H1 (cell line): ENCODE results near the gene ANKIB1. TPM values are rescaled to one million over a fixed set of nuclear protein-coding genes. Genes with fewer than 3 reads are reported as not detected.

Source experiments
- CTCF ChIA-PET: fragments of 300-600 bp; sonication (Branson Sonifier 250); formaldehyde crosslinking; loops from one replicate; lab custom pipeline; 2021; ENCODE audit not compliant: partially characterized antibody; lab: Charles Lee
- POLR2A ChIA-PET: fragments of 300-600 bp; sonication (Branson Sonifier 250); formaldehyde crosslinking; loops from one replicate; lab custom pipeline; 2021; ENCODE audit warnings: inconsistent platforms; ENCODE audit not compliant: partially characterized antibody; lab: Charles Lee
- DNase-seq, 2 experiments: peaks; one replicate each; pipeline versions ENCODE4 v3.0.0 to v3.0.0-alpha.2; 2010 to 2022; ENCODE audit warnings: low spot score in 2 of 2, low read depth in 1 of 2, mixed read lengths in 1 of 2
- FAIRE-seq: peaks from 2 replicates; lab custom pipeline; 2011; peaks lifted over from hg19 to GRCh38; lab: Jason Lieb, UNC
- H2AFZ ChIP-seq: 2 replicates; pipeline ENCODE4 v1.8.1; 2012; ENCODE audit warnings: low read length, inconsistent platforms
- H2AK5ac ChIP-seq: 2 replicates; pipeline ENCODE4 v1.6.1; 2013; ENCODE audit warnings: low read depth, low read length
- H2BK120ac ChIP-seq: replicated peaks from 2 replicates; pipeline ENCODE3; 2013; ENCODE audit warnings: low read depth, low read length, inconsistent platforms
- H2BK12ac ChIP-seq: 2 replicates; pipeline ENCODE4 v1.6.1; 2013; ENCODE audit warnings: low read depth, low read length
- H2BK15ac ChIP-seq: 2 replicates; pipeline ENCODE4 v1.6.1; 2013; ENCODE audit warnings: low read length
- H2BK20ac ChIP-seq: 2 replicates; pipeline ENCODE4 v1.6.1; 2013; ENCODE audit warnings: low read length
- H2BK5ac ChIP-seq: 2 replicates; pipeline ENCODE4 v1.6.1; 2013; ENCODE audit warnings: low read depth, low read length
- H3K14ac ChIP-seq: 2 replicates; pipeline ENCODE4 v1.6.1; 2013; ENCODE audit warnings: inconsistent platforms; ENCODE audit not compliant: insufficient read length
- H3K18ac ChIP-seq: 2 replicates; pipeline ENCODE4 v1.6.1; 2013; ENCODE audit warnings: low read length; ENCODE audit errors: extremely low read depth
- H3K23ac ChIP-seq: 2 replicates; pipeline ENCODE4 v1.6.1; 2013; ENCODE audit warnings: inconsistent platforms; ENCODE audit not compliant: insufficient read length
- H3K23me2 ChIP-seq: 2 replicates; pipeline ENCODE4 v1.6.1; 2013; ENCODE audit warnings: low read depth, low read length
- H3K27ac ChIP-seq: 2 replicates; pipeline ENCODE4 v1.6.1; 2011; ENCODE audit warnings: low read depth, low read length, inconsistent platforms
- H3K27me3 ChIP-seq, 4 experiments: replicated peaks in 1 of 4; 1 replicate in 1 of 4; 2 replicates in 3 of 4; pipeline versions ENCODE4 v1.6.1 to v1.8.1; 2011 to 2013; ENCODE audit warnings: low read length in 3 of 4, mild to moderate bottlenecking in 3 of 4, inconsistent platforms in 2 of 4, mixed read lengths in 2 of 4, moderate library complexity in 1 of 4; ENCODE audit not compliant: control insufficient read depth in 3 of 4, insufficient read depth in 3 of 4; ENCODE audit errors: extremely low read depth in 1 of 4
- H3K36me3 ChIP-seq, 4 experiments: 2 replicates each; pipeline versions ENCODE4 v1.6.1 to v1.8.1; 2011 to 2013; ENCODE audit warnings: mild to moderate bottlenecking in 4 of 4, low read length in 3 of 4, moderate library complexity in 2 of 4, control low read depth in 1 of 4, inconsistent platforms in 1 of 4; ENCODE audit not compliant: insufficient read depth in 4 of 4, control insufficient read depth in 2 of 4
- H3K4ac ChIP-seq: replicated peaks from 2 replicates; pipeline ENCODE3; 2013; ENCODE audit warnings: low read length, low read depth, mixed read lengths, inconsistent platforms; ENCODE audit not compliant: insufficient read length
- H3K4me1 ChIP-seq, 4 experiments: replicated peaks in 1 of 4; 1 replicate in 1 of 4; 2 replicates in 3 of 4; pipeline versions ENCODE4 v1.6.1 to v1.8.1; 2011 to 2013; ENCODE audit warnings: low read length in 3 of 4, inconsistent platforms in 2 of 4, mixed read lengths in 1 of 4; ENCODE audit not compliant: insufficient read depth in 4 of 4, control insufficient read depth in 3 of 4
- H3K4me2 ChIP-seq, 2 experiments: 2 replicates each; pipeline versions ENCODE4 v1.6.1 to v1.8.1; 2011 to 2013; ENCODE audit warnings: low read depth in 2 of 2, low read length in 2 of 2, control low read depth in 1 of 2, inconsistent platforms in 1 of 2, mild to moderate bottlenecking in 1 of 2; ENCODE audit not compliant: insufficient read depth in 1 of 2
- H3K4me3 ChIP-seq, 4 experiments: fragments of 200-600, 300-600 bp in 1 of 4; sonication (generic), shearing (Covaris generic), sonication (Bioruptor Twin) in 1 of 4; 2 replicates each; pipeline versions ENCODE4 v1.5.1 to v1.8.1; 2011 to 2016; ENCODE audit warnings: low read length in 4 of 4, low read depth in 3 of 4, control low read depth in 2 of 4, inconsistent platforms in 2 of 4, mild to moderate bottlenecking in 2 of 4, mixed read lengths in 1 of 4, moderate library complexity in 1 of 4; ENCODE audit not compliant: insufficient read depth in 2 of 4; ENCODE audit errors: extremely low read depth in 1 of 4
- H3K56ac ChIP-seq: replicated peaks from 2 replicates; pipeline ENCODE3; 2013; ENCODE audit warnings: low read depth, mild to moderate bottlenecking, mixed read lengths, low read length, inconsistent platforms; ENCODE audit not compliant: insufficient read length
- H3K79me1 ChIP-seq: 2 replicates; pipeline ENCODE4 v1.6.1; 2013; ENCODE audit warnings: low read depth, low read length, control low read depth
- H3K79me2 ChIP-seq, 2 experiments: 2 replicates each; pipeline versions ENCODE4 v1.6.1 to v1.8.1; 2012 to 2013; ENCODE audit warnings: low read length in 2 of 2, mild to moderate bottlenecking in 2 of 2, inconsistent platforms in 1 of 2; ENCODE audit not compliant: insufficient read depth in 2 of 2, control insufficient read depth in 1 of 2
- H3K9ac ChIP-seq, 4 experiments: replicated peaks in 1 of 4; 1 replicate in 1 of 4; 2 replicates in 3 of 4; pipeline versions ENCODE4 v1.6.1 to v1.8.1; 2011 to 2013; ENCODE audit warnings: low read depth in 3 of 4, low read length in 3 of 4, control low read depth in 2 of 4, mild to moderate bottlenecking in 2 of 4, moderate library complexity in 2 of 4, inconsistent platforms in 1 of 4; ENCODE audit errors: extremely low read depth in 1 of 4
- H3K9me3 ChIP-seq, 2 experiments: 2 replicates each; pipeline versions ENCODE4 v1.6.1 to v1.8.1; 2012 to 2013; ENCODE audit warnings: mild to moderate bottlenecking in 2 of 2, moderate library complexity in 2 of 2, control low read depth in 1 of 2, inconsistent platforms in 1 of 2, low read depth in 1 of 2, low read length in 1 of 2, mixed read lengths in 1 of 2; ENCODE audit not compliant: insufficient read depth in 2 of 2
- H4K20me1 ChIP-seq, 2 experiments: replicated peaks in 1 of 2; 2 replicates each; pipeline versions ENCODE3 to v1.8.1; 2011 to 2013; ENCODE audit warnings: inconsistent platforms in 2 of 2, low read length in 2 of 2, mild to moderate bottlenecking in 1 of 2; ENCODE audit not compliant: insufficient read depth in 2 of 2, control insufficient read depth in 1 of 2
- H4K5ac ChIP-seq: 2 replicates; pipeline ENCODE4 v1.6.1; 2013; ENCODE audit warnings: low read length, low read depth, mixed read lengths, inconsistent platforms; ENCODE audit not compliant: insufficient read length
- H4K8ac ChIP-seq: 2 replicates; pipeline ENCODE4 v1.8.0; 2013; ENCODE audit warnings: mild to moderate bottlenecking, moderate library complexity, low read length, inconsistent platforms; ENCODE audit not compliant: insufficient read depth; ENCODE audit errors: extremely low read depth
- H4K91ac ChIP-seq: replicated peaks from 2 replicates; pipeline ENCODE3; 2013; ENCODE audit warnings: low read length, mixed read lengths, inconsistent platforms; ENCODE audit not compliant: insufficient read length
- KDM1A ChIP-seq: fragments of 200-600, 300-600 bp; sonication (generic); IDR thresholded peaks from 2 replicates; pipeline ENCODE4 v1.7.1; 2016; ENCODE audit warnings: mild to moderate bottlenecking, low read length, borderline replicate concordance
- PHF8 ChIP-seq: fragments of 200-600 bp; sonication (generic); conservative IDR thresholded peaks from 2 replicates; pipeline ENCODE4 v1.7.1; 2012; ENCODE audit warnings: low read depth, mild to moderate bottlenecking, inconsistent platforms, low read length, moderate library complexity
- WGBS, 2 experiments: shearing (Covaris generic) in 1 of 2; methylation state at CpG; one replicate each; pipeline versions ENCODE4 v1.1.6 to v1.1.7; 2013 to 2015; ENCODE audit warnings: low lambda C conversion rate in 2 of 2, mixed read lengths in 2 of 2, inconsistent platforms in 1 of 2, low coverage in 1 of 2, missing lambda C conversion rate in 1 of 2; ENCODE audit not compliant: insufficient replicate concordance in 2 of 2, insufficient coverage in 1 of 2, insufficient read length in 1 of 2; ENCODE audit errors: extremely low coverage in 1 of 2, missing lambda C conversion rate in 1 of 2; 5-methylcytosine and 5-hydroxymethylcytosine counted together
- polyA plus RNA-seq, 7 experiments: library from polyadenylated mRNA; depleted of rRNA in 3 of 7; stranded (reverse) in 5 of 7; unstranded in 2 of 7; fragments of >200 nt in 5 of 7; fragments of 200-250 nt in 2 of 7; gene quantifications; 1 replicate in 5 of 7; 2 replicates in 1 of 7; 4 replicates in 1 of 7; pipeline versions ENCODE4 v1.2.1 to v1.2.3, GENCODE V29; 2011 to 2013; ENCODE audit warnings: missing spikeins in 2 of 7, mixed read lengths in 2 of 7
- total RNA-seq: library from RNA; stranded (reverse); fragmentation: NEBNext Ultra II Directional; extraction: Animal tissue kit (Norgen Biotek cat#: 25700); gene quantifications from 2 replicates; pipeline ENCODE4 v1.2.1, GENCODE V29; 2021
- TF ChIP-seq, protein P1 (sequence below): IDR thresholded peaks from 2 replicates; pipeline ENCODE4 v1.6.1; 2011; ENCODE audit warnings: low read length, improper control_type of control experiment

Gene ANKIB1
- total and polyA plus RNA-seq, 2 of the 8 experiments (the other 6 are each of a cell fraction or from before 2014, with no cell fraction given), result 19.2 to 43.0 TPM

DNA sequence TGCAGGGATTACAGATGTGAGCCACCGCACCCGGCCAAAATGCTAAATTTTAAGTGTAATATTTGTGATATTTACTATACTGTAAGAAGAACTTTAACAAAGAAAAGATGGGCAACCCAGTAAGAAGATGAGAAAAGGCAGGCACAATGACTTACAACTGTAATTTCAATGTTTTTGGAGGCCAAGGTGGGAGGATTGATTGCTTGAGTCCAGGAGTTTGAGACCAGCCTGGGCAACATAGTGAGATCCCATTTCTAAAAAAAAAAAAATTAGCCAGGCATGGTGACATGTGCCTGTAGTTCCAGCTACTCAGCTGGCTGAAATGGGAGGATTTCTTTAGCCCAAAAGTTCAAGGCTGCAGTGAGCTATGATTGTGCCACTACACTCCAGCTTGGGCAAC is 189.8 kb downstream of the ANKIB1 start:
- H4K8ac ChIP-seq, result no peak overlapping the region
- no peak overlapping the region for H3K4ac ChIP-seq
- H3K23me2 ChIP-seq, result no peaks in the 10 kb centered on the region; the same call in 1 of the 2 replicates
- peaks cover 0 to 11% (median 5%) of the 10 kb centered on the region in 4 experiments; a peak in 4 of 7 replicates for H3K4me1 ChIP-seq
- H2BK120ac ChIP-seq, result no peak overlapping the region
- ChIA-PET CTCF (interaction anchor here (0.6 to 1.1 kb wide), 4 partner anchors 8 to 573 kb away, joined by 3 to 4 read pairs (median 4); partner anchors contain the start of gene GATAD1), POLR2A (interaction anchor here (1.1 kb wide), 1 partner anchor 12 kb away, joined by 3 read pairs; the partner anchor contains the start of gene GATAD1)
- WGBS, 2 experiments, result 94% methylated on average over 2 of the region's 2 CpGs; no CpG with 5 or more reads in 1 of the 2 experiments
- no peak overlapping the region for H3K14ac ChIP-seq
- no peak overlapping the region for H3K23ac ChIP-seq
- no peak overlapping the region for H2BK5ac ChIP-seq
- no peak overlapping the region for H3K56ac ChIP-seq
- no peak overlapping the region for H2BK15ac ChIP-seq
- no peak overlapping the region for H3K4me3 ChIP-seq
- no peak for DNase-seq
- no peak overlapping the region for H3K9ac ChIP-seq
- no peaks in the 10 kb centered on the region for H3K79me2 ChIP-seq
- no peak overlapping the region for H3K27ac ChIP-seq
- H3K36me3 ChIP-seq, result no peaks in the 10 kb centered on the region
- no peak for FAIRE-seq
- no peak overlapping the region for H3K18ac ChIP-seq
- H2BK20ac ChIP-seq, result no peak overlapping the region
- no peak overlapping the region for H2AK5ac ChIP-seq
- no peaks in the 10 kb centered on the region for H3K79me1 ChIP-seq
- no peak overlapping the region for H2BK12ac ChIP-seq
- TF ChIP-seq KDM1A, result 0 out of 2 replicates have a peak, but pooled peaks have one; percentile 14
- TF ChIP-seq PHF8, result no peak
- TF ChIP-seq, protein P1, sequence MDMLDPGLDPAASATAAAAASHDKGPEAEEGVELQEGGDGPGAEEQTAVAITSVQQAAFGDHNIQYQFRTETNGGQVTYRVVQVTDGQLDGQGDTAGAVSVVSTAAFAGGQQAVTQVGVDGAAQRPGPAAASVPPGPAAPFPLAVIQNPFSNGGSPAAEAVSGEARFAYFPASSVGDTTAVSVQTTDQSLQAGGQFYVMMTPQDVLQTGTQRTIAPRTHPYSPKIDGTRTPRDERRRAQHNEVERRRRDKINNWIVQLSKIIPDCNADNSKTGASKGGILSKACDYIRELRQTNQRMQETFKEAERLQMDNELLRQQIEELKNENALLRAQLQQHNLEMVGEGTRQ, result no peak
- H3K9me3 ChIP-seq, result no peaks in the 10 kb centered on the region
- no peak overlapping the region for H4K91ac ChIP-seq
- no peak overlapping the region for H4K5ac ChIP-seq
- no peaks in the 10 kb centered on the region for H3K27me3 ChIP-seq
- H3K4me2 ChIP-seq, result no peak overlapping the region
- H4K20me1 ChIP-seq, result no peaks in the 10 kb centered on the region
- H2AFZ ChIP-seq, result no peak overlapping the region
